Sigmoid colon (tissue), 7 donors: ENCODE measurements around the gene POLR3E. TPM values are rescaled to one million over a fixed set of nuclear protein-coding genes. Genes with fewer than 3 reads are reported as not detected.

Experiments used
- DNase-seq: peaks from one replicate; pipeline ENCODE4 v3.0.0-alpha.2; 2019
- H3K27ac ChIP-seq, 4 donors: fragments of 200-600 bp; sonication (generic); one replicate each; pipeline ENCODE4 v1.5.1; 2016 to 2019; ENCODE audit warnings: mild to moderate bottlenecking in 1 of 4
- H3K27me3 ChIP-seq, 3 donors: fragments of 200-600 bp; sonication (generic); one replicate each; pipeline ENCODE4 v1.5.1; 2019; ENCODE audit warnings: mild to moderate bottlenecking in 1 of 3
- H3K36me3 ChIP-seq, 4 donors: fragments of 200-600 bp; sonication (generic); one replicate each; pipeline ENCODE4 v1.5.1; 2016 to 2019
- H3K4me1 ChIP-seq, 4 donors: fragments of 200-600 bp; sonication (generic); one replicate each; pipeline ENCODE4 v1.5.1; 2017 to 2019
- H3K4me3 ChIP-seq, 4 donors: fragments of 200-600 bp; sonication (generic); one replicate each; pipeline ENCODE4 v1.5.1; 2017 to 2019; ENCODE audit warnings: mild to moderate bottlenecking in 2 of 4, moderate library complexity in 1 of 4
- H3K9me3 ChIP-seq, 4 donors: fragments of 200-600 bp in 3 of 4; sonication (generic) in 3 of 4; one replicate each; pipeline versions ENCODE4 v1.5.1 to v1.6.1; 2013 to 2019
- EP300 ChIP-seq, 4 donors: sonication (generic); formaldehyde crosslinking; IDR thresholded peaks; one replicate each; pipeline ENCODE4 v1.6.1; 2017; ENCODE audit warnings: antibody characterized with exemption in 4 of 4
- POLR2A ChIP-seq, 2 donors: fragments of 450-650 bp; IDR thresholded peaks; one replicate each; pipeline ENCODE4 v1.6.1; 2016; ENCODE audit warnings: antibody characterized with exemption in 2 of 2, mild to moderate bottlenecking in 2 of 2, moderate library complexity in 2 of 2
- POLR2AphosphoS5 ChIP-seq, 4 donors: sonication (generic); formaldehyde crosslinking; IDR thresholded peaks; one replicate each; pipeline ENCODE4 v1.6.1; 2017; ENCODE audit warnings: antibody characterized with exemption in 4 of 4
- WGBS, 2 donors: extraction: QIAGEN DNeasy Blood & Tissue Kit; methylation state at CpG; one replicate each; pipeline ENCODE4 v1.1.7; 2013; 5-methylcytosine and 5-hydroxymethylcytosine counted together
- intact Hi-C: fragments of 100-400 bp; cut with DNase I; formaldehyde crosslinking; loops from one replicate; pipeline ENCODE4 v1.15.1; 2023
- polyA plus RNA-seq, 3 donors: library from polyadenylated mRNA; stranded (reverse); fragments of 200-250 nt; gene quantifications; one replicate each; pipeline ENCODE4 v1.2.3, GENCODE V29; 2013
- total RNA-seq, 4 donors: library from RNA; depleted of rRNA; stranded (reverse); fragments of >200 nt; gene quantifications; one replicate each; pipeline ENCODE4 v1.1.0, GENCODE V29; 2016
- TF ChIP-seq, protein P1 (sequence below), 4 experiments: fragments of 450-650 bp in 3 of 4; fragments of 200-600 bp in 1 of 4; IDR thresholded peaks; one replicate each; pipeline ENCODE4 v1.5.1; 2016 to 2019; ENCODE audit warnings: antibody characterized with exemption in 4 of 4, mild to moderate bottlenecking in 3 of 4, moderate library complexity in 2 of 4
- donor health status: healthy with polysubstance abuse.
- donor health status: Bipolar disorder and iron deficiency.
- donor health status: healthy.

Gene POLR3E
- total and polyA plus RNA-seq, 7 donors = 10.6 to 68.7 (median 39.3) TPM

- TF ChIP-seq EP300 (IDR thresholded peaks at IDR 0.05) (no peak), POLR2AphosphoS5 (IDR thresholded peaks at IDR 0.05) (no peak), POLR2A (IDR thresholded peaks at IDR 0.05) (no peak)
- TF ChIP-seq, protein P1, sequence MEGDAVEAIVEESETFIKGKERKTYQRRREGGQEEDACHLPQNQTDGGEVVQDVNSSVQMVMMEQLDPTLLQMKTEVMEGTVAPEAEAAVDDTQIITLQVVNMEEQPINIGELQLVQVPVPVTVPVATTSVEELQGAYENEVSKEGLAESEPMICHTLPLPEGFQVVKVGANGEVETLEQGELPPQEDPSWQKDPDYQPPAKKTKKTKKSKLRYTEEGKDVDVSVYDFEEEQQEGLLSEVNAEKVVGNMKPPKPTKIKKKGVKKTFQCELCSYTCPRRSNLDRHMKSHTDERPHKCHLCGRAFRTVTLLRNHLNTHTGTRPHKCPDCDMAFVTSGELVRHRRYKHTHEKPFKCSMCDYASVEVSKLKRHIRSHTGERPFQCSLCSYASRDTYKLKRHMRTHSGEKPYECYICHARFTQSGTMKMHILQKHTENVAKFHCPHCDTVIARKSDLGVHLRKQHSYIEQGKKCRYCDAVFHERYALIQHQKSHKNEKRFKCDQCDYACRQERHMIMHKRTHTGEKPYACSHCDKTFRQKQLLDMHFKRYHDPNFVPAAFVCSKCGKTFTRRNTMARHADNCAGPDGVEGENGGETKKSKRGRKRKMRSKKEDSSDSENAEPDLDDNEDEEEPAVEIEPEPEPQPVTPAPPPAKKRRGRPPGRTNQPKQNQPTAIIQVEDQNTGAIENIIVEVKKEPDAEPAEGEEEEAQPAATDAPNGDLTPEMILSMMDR (IDR thresholded peaks at IDR 0.05) = no peak
- Histone ChIP-seq H3K27me3 (no peaks in the 10 kb centered on the region), H3K9me3 (no peaks in the 10 kb centered on the region), H3K4me3 (no peak overlapping the region), H3K4me1 (peaks cover 0 to 11% (median 3%) of the 10 kb centered on the region in 4 donors), H3K36me3 (peaks cover 0 to 12% (median 2%) of the 10 kb centered on the region in 4 donors), H3K27ac (no peak overlapping the region)
- no peak for DNase-seq
- intact Hi-C loops = no loop called here
Measured at GRCh38 chr16:22340945-22341344, 43.7 kb downstream of the POLR3E start.

DNA sequence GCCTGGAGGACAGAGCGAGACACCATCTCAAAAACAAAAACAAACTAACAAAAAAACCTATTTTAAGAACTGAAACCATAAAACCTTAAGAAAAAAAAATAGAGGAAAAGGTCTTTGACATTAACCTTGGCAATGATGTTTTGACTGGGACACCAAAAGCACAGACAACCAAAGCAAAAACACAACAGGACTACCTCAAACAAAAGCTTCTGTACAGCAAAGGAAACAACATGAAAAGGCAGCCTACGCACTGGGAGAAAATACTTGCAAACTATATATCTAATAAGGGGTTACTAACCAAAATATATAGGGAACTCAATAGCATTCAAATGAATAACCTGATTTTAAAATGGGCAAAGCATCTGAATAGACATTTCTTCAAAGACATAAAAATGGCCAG is 44.9 kb downstream of the POLR3E start:
- 89 to 98% methylated on average over 2 of the region's 2 CpGs for WGBS, 2 donors
- no peaks in the 10 kb centered on the region for H3K27me3 ChIP-seq
- H3K4me3 ChIP-seq = no peak overlapping the region
- peaks cover 0 to 22% (median 14%) of the 10 kb centered on the region in 4 donors for H3K4me1 ChIP-seq
- no peak overlapping the region for H3K27ac ChIP-seq
- H3K9me3 ChIP-seq = no peaks in the 10 kb centered on the region
- DNase-seq = no peak
- peaks cover 0 to 6% (median under 1%) of the 10 kb centered on the region in 4 donors for H3K36me3 ChIP-seq
- intact Hi-C loops = no loop called here
- no peak for TF ChIP-seq EP300 (IDR thresholded peaks at IDR 0.05)
- no peak for TF ChIP-seq POLR2AphosphoS5 (IDR thresholded peaks at IDR 0.05)
- no peak for TF ChIP-seq POLR2A (IDR thresholded peaks at IDR 0.05)
- TF ChIP-seq, protein P1 (IDR thresholded peaks at IDR 0.05) = no peak

- Histone ChIP-seq H3K36me3 (peaks cover 7 to 24% (median 16%) of the 10 kb centered on the region in 4 donors), H3K27ac (peak overlapping the region; percentile 41 to 85 (median 78)), H3K27me3 (no peaks in the 10 kb centered on the region), H3K4me3 (no peak overlapping the region), H3K4me1 (peaks cover 0 to 35% (median 23%) of the 10 kb centered on the region in 4 donors), H3K9me3 (no peaks in the 10 kb centered on the region)
- 77 to 82% methylated on average over 9 of the region's 9 CpGs for WGBS, 2 donors
- DNase-seq = no peak
- intact Hi-C loops = loop anchor here (5.0 kb wide), 1 partner anchor 49 kb away; the partner anchor contains the start of gene POLR3E
- no peak for TF ChIP-seq EP300 (IDR thresholded peaks at IDR 0.05)
- TF ChIP-seq POLR2AphosphoS5 (IDR thresholded peaks at IDR 0.05) = no peak
- no peak for TF ChIP-seq POLR2A (IDR thresholded peaks at IDR 0.05)
- TF ChIP-seq, protein P1 (IDR thresholded peaks at IDR 0.05) = no peak
Measured at GRCh38 chr16:22346483-22346882, 49.3 kb downstream of the POLR3E start.

DNA sequence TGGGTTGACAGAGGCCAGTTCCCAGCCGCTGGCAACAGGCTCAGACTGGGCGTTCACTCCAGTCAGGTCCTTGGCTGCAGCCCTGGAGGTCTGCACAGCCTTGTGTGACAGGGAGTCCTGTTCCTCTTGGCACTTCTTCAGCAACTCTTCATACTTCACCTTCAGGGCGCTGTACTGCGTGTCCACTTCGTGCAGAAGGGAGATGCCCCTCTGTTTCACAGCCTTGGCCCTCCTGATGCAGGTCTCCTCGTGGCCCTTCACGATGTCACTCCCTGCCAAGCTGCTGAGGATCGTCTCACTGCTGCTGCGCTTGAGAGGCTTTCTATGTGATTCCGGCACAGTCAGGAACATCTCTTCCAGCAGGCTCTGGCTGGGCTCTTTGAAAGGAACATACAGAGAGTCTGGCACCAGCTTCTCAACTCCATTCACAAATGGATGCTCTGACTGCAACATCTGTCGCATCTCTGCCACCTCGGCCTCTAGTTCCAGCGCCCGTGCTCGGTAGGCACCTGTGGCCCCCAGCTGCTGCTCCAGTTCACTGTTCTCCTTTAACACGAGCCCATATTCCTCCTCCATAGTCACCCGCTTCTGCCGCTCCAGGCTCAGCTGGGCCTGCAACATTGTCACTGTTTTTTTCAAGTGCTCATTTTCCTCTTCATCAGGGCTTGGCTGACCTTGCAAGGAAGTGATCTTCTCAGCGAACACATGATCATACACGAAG is 50.1 kb downstream of the POLR3E start:
- H3K36me3 ChIP-seq = peaks cover 7 to 24% (median 16%) of the 10 kb centered on the region in 4 donors
- intact Hi-C loops = loop anchor here (5.0 kb wide), 1 partner anchor 50 kb away; the partner anchor contains the start of gene POLR3E
- 92 to 95% methylated on average over 20 of the region's 20 CpGs for WGBS, 2 donors
- H3K4me1 ChIP-seq = peaks cover 0 to 38% (median 26%) of the 10 kb centered on the region in 4 donors
- no peaks in the 10 kb centered on the region for H3K9me3 ChIP-seq
- TF ChIP-seq POLR2AphosphoS5 (IDR thresholded peaks at IDR 0.05) (peak; percentile 60 to 78 (median 78)), POLR2A (IDR thresholded peaks at IDR 0.05) (no peak), EP300 (IDR thresholded peaks at IDR 0.05) (peak in 3 of 4 donors; percentile 9 to 57 (median 38))
- TF ChIP-seq, protein P1 (IDR thresholded peaks at IDR 0.05) = no peak
- no peak overlapping the region for H3K4me3 ChIP-seq
- H3K27me3 ChIP-seq = no peaks in the 10 kb centered on the region
- H3K27ac ChIP-seq = peak overlapping the region; percentile 2 to 85 (median 78)
- DNase-seq = peak; percentile 88
